PC-3 (cell line): ENCODE data around the gene KCNH8. TPM values are rescaled to one million over a fixed set of nuclear protein-coding genes. Genes with fewer than 3 reads are reported as not detected.

ENCODE experiments used
- ATAC-seq: fragments of 200-7000 bp; cut with Tn5 transposase; 2 replicates; pipeline ENCODE4 v1.9.1; 2020; ENCODE audit warnings: mild to moderate bottlenecking, moderate library complexity
- BruUV-seq: library from RNA; stranded (reverse); fragments of 400-500 nt; replicated peaks from 2 replicates; lab custom pipeline; 2021; lab: Mats Ljungman, UMichigan
- CTCF ChIA-PET: fragments of 300-600 bp; sonication (Branson Sonifier 250); formaldehyde crosslinking; loops from one replicate; lab custom pipeline; 2022; ENCODE audit warnings: antibody characterized with exemption; lab: Charles Lee
- POLR2A ChIA-PET: fragments of 300-600 bp; sonication (Branson Sonifier 250); formaldehyde crosslinking; loops from one replicate; lab custom pipeline; 2022; ENCODE audit warnings: antibody characterized with exemption; ENCODE audit not compliant: unreplicated experiment; lab: Charles Lee
- DNase-seq: peaks from one replicate; pipeline ENCODE4 v3.0.0-alpha.2; 2015
- H2AFZ ChIP-seq: fragments of 300-600 bp; sonication (generic); 2 replicates; pipeline ENCODE4 v1.6.0; 2016; ENCODE audit warnings: antibody characterized with exemption, low read length
- H3F3A ChIP-seq: fragments of 300-600 bp; sonication (generic); one replicate; pipeline ENCODE4 v1.6.0; 2017; ENCODE audit warnings: antibody characterized with exemption, low read length, control low read depth, mild to moderate bottlenecking; ENCODE audit not compliant: unreplicated experiment
- H3K27ac ChIP-seq: fragments of 300-600 bp; sonication (generic); 2 replicates; pipeline ENCODE4 v1.5.1; 2016; ENCODE audit warnings: mild to moderate bottlenecking, low read length
- H3K27me3 ChIP-seq: fragments of 300-600 bp; sonication (generic); 2 replicates; pipeline ENCODE4 v1.6.1; 2016; ENCODE audit warnings: low read length, mixed read lengths
- H3K36me3 ChIP-seq: fragments of 300-600 bp; sonication (generic); 2 replicates; pipeline ENCODE4 v1.6.1; 2016; ENCODE audit warnings: low read depth, mixed run types, low read length, mixed read lengths
- H3K4me1 ChIP-seq: fragments of 300-600 bp; sonication (generic); 2 replicates; pipeline ENCODE4 v1.5.1; 2016; ENCODE audit warnings: low read length; ENCODE audit not compliant: insufficient read depth
- H3K4me2 ChIP-seq: fragments of 300-600 bp; sonication (generic); 2 replicates; pipeline ENCODE4 v1.6.0; 2016; ENCODE audit warnings: low read length
- H3K4me3 ChIP-seq: fragments of 300-600 bp; sonication (generic); 2 replicates; pipeline ENCODE4 v1.5.1; 2016; ENCODE audit warnings: mild to moderate bottlenecking, low read length, mixed read lengths
- H3K79me2 ChIP-seq: fragments of 300-600 bp; sonication (generic); 2 replicates; pipeline ENCODE4 v1.6.1; 2017; ENCODE audit warnings: low read length, mixed read lengths
- H3K9ac ChIP-seq: fragments of 300-600 bp; sonication (generic); 2 replicates; pipeline ENCODE4 v1.6.0; 2016; ENCODE audit warnings: mild to moderate bottlenecking, low read length
- H3K9me2 ChIP-seq: fragments of 300-600 bp; sonication (generic); replicated peaks from 2 replicates; pipeline ENCODE4 v1.6.1; 2016; ENCODE audit warnings: mixed run types, low read length, mixed read lengths
- H3K9me3 ChIP-seq: fragments of 300-600 bp; sonication (generic); 2 replicates; pipeline ENCODE4 v1.6.1; 2016; ENCODE audit warnings: low read length, mixed read lengths
- H4K20me1 ChIP-seq: fragments of 300-600 bp; sonication (generic); 2 replicates; pipeline ENCODE4 v1.6.1; 2016; ENCODE audit warnings: low read length, mixed read lengths
- CTCF ChIP-seq: fragments of 300-600 bp; sonication (generic); conservative IDR thresholded peaks from 2 replicates; pipeline ENCODE4 v1.5.1; 2017; ENCODE audit warnings: antibody characterized with exemption, low read depth, mild to moderate bottlenecking, low read length
- EZH2 ChIP-seq: fragments of 300-600 bp; sonication (generic); IDR thresholded peaks from one replicate; pipeline ENCODE4 v1.6.1; 2017; ENCODE audit warnings: antibody characterized with exemption, mild to moderate bottlenecking, low read length; ENCODE audit not compliant: unreplicated experiment
- EZH2phosphoT487 ChIP-seq: fragments of 300-600 bp; sonication (generic); IDR thresholded peaks from 2 replicates; pipeline ENCODE4 v1.6.1; 2018; ENCODE audit warnings: mild to moderate bottlenecking, antibody characterized with exemption, low read length, borderline replicate concordance
- intact Hi-C: fragments of 100-400 bp; cut with micrococcal nuclease; formaldehyde crosslinking; loops from 2 replicates; pipeline ENCODE4 v1.9.0; 2023
- total RNA-seq: library from RNA; depleted of rRNA; stranded (reverse); fragments of >200 nt; gene quantifications from 2 replicates; pipeline ENCODE4 v1.2.3, GENCODE V29; 2014

The KCNH8 gene
- total RNA-seq, 1 experiment from 2014 or later: not detected

- Histone ChIP-seq H3K9me2 (no peaks in the 10 kb centered on the region), H3K4me2 (no peak overlapping the region), H2AFZ (no peak overlapping the region), H3K4me1 (no peaks in the 10 kb centered on the region), H4K20me1 (no peaks in the 10 kb centered on the region), H3K27ac (no peak overlapping the region), H3K9ac (no peak overlapping the region), H3K9me3 (peaks cover 4% of the 10 kb centered on the region; the same call in 1 of the 2 replicates), H3K79me2 (no peaks in the 10 kb centered on the region), H3K36me3 (no peaks in the 10 kb centered on the region), H3K4me3 (no peak overlapping the region), H3F3A (no peaks in the 10 kb centered on the region), H3K27me3 (no peaks in the 10 kb centered on the region)
- ChIA-PET CTCF (no interaction called here), POLR2A (no interaction called here)
- BruUV-seq: no TSS peak
- ATAC-seq (no peak), DNase-seq (no peak)
- TF ChIP-seq EZH2phosphoT487 (no peak), EZH2 (no peak), CTCF (no peak)
- intact Hi-C loops: no loop called here
Observed at GRCh38 chr3:19471138-19471537, 322.8 kb downstream of the KCNH8 start.

- ATAC-seq (no peak), DNase-seq (no peak)
- Histone ChIP-seq H3F3A (no peaks in the 10 kb centered on the region), H3K36me3 (no peaks in the 10 kb centered on the region), H3K9me2 (no peaks in the 10 kb centered on the region), H3K4me2 (no peak overlapping the region), H3K4me1 (no peaks in the 10 kb centered on the region), H3K27ac (no peak overlapping the region), H3K9ac (no peak overlapping the region), H4K20me1 (no peaks in the 10 kb centered on the region), H3K27me3 (no peaks in the 10 kb centered on the region), H3K4me3 (no peak overlapping the region), H3K9me3 (peaks cover 4% of the 10 kb centered on the region; the same call in 1 of the 2 replicates), H2AFZ (no peak overlapping the region), H3K79me2 (no peaks in the 10 kb centered on the region)
- no peak for TF ChIP-seq EZH2
- no peak for TF ChIP-seq EZH2phosphoT487
- no peak for TF ChIP-seq CTCF
- intact Hi-C loops: no loop called here
- BruUV-seq: no TSS peak
- ChIA-PET CTCF (no interaction called here), POLR2A (no interaction called here)
Observed at GRCh38 chr3:19473971-19474580, 325.8 kb downstream of the KCNH8 start.

- H3K9me2 ChIP-seq: no peaks in the 10 kb centered on the region
- no TSS peak for BruUV-seq
- CTCF ChIA-PET: no interaction called here
Observed at GRCh38 chr3:19476281-19476680, 328.0 kb downstream of the KCNH8 start.

More at GRCh38 chr3:19476281-19476680, 328.0 kb downstream of the KCNH8 start:
- ATAC-seq (no peak), DNase-seq (no peak)
- no peaks in the 10 kb centered on the region for H4K20me1 ChIP-seq
- H3K9ac ChIP-seq: no peak overlapping the region
- no peaks in the 10 kb centered on the region for H3K4me1 ChIP-seq
- no peaks in the 10 kb centered on the region for H3F3A ChIP-seq
- POLR2A ChIA-PET: no interaction called here
- no peak overlapping the region for H2AFZ ChIP-seq
- H3K79me2 ChIP-seq: no peaks in the 10 kb centered on the region
- H3K27ac ChIP-seq: no peak overlapping the region
- no peak overlapping the region for H3K4me3 ChIP-seq
- H3K27me3 ChIP-seq: no peaks in the 10 kb centered on the region
- TF ChIP-seq CTCF (no peak), EZH2 (no peak), EZH2phosphoT487 (no peak)
- no peak overlapping the region for H3K4me2 ChIP-seq
- no peaks in the 10 kb centered on the region for H3K36me3 ChIP-seq
- peaks cover 4% of the 10 kb centered on the region; the same call in 1 of the 2 replicates for H3K9me3 ChIP-seq
- intact Hi-C loops: no loop called here
